SH-SY5Y (cell line): Measurements from ENCODE around the gene SNX9.

Experiments used
- GATA2 ChIP-seq: IDR thresholded peaks from 2 replicates; pipeline ENCODE4 v1.6.1; 2011; ENCODE audit warnings: mild to moderate bottlenecking, low read depth, low read length
- GATA3 ChIP-seq: IDR thresholded peaks from 2 replicates; pipeline ENCODE4 v1.6.1; 2011; ENCODE audit warnings: low read depth, mild to moderate bottlenecking, low read length, moderate library complexity

- TF ChIP-seq GATA3 = no peak
- no peak for TF ChIP-seq GATA2
These were observed 25.6 kb downstream of the SNX9 start for GRCh38 chr6:157848693-157849092.
